ENCODE results near the gene SERTAD3. TPM values are rescaled to one million over a fixed set of nuclear protein-coding genes. Genes with fewer than 3 reads are reported as not detected.

SERTAD3 gene
- polyA plus RNA-seq, 2 of the 4 experiments (the other 2 are of a cell fraction) = 39.7 to 40.2 TPM

DNA sequence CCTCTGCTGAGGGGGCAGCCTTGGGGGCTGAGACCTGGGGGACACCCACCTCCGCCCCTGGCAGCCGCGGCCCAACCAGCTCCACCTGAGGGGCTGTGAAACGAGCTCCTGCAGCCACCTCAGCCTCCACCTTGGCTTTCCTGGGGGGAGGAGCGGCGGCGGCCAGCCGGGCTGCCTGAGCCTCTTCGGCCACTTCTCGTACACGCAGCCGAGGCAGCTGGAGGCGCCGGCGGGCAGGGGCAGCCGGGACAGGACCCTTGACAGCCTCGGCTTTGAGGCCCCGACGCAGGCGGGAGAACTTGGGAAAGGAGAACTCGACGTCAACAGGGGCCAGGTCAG, 46.6 kb downstream of the SERTAD3 start (continued):
- no peak for TF ChIP-seq BCL3 (IDR thresholded peaks at IDR 0.05)
- TF ChIP-seq, protein P1, sequence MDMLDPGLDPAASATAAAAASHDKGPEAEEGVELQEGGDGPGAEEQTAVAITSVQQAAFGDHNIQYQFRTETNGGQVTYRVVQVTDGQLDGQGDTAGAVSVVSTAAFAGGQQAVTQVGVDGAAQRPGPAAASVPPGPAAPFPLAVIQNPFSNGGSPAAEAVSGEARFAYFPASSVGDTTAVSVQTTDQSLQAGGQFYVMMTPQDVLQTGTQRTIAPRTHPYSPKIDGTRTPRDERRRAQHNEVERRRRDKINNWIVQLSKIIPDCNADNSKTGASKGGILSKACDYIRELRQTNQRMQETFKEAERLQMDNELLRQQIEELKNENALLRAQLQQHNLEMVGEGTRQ (IDR thresholded peaks at IDR 0.05) = no peak
- TF ChIP-seq FOXS1 (CRISPR knock-in tag; IDR thresholded peaks at IDR 0.05) = no peak
- TF ChIP-seq ESRRA (IDR thresholded peaks at IDR 0.05; ENCODE audit: borderline replicate concordance, low read length) = no peak

DNA sequence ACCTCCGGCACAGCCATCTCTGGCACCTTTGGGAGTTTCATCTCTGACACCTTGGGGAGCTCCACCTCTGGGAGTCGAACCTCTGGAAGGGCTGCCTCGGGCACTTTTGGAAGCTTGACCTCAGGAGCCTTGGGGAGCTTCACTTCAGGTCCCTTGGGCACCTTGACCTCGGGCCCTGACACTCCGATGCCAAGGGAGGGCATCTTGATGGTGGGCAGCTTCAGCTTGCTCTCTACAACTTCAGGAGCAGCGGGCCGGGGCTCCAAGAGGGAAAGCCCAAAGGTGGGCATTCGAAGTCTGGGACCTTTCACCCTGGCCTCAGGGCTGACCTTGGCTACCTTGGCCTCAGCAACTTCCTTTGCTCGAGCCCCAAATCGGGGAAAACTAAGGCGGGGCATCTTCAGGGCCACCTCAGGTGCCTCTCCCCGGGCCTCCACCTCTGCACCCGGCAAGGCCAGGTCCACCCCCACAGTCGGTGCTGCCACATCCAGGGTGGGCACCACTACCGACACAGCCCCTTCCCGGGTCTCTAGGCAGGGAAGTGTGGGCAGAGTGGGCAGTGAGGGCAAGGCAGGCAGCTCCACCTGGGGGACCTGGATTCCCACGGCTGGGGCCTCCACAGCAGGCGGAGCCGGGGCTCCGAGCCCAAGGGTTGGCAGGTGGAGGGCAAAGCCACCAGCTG, 47.1 kb downstream of the SERTAD3 start:
- FAIRE-seq (no peak), ATAC-seq (no peak), DNase-seq (ENCODE audit: low read depth in 1 of 2, low spot score in 1 of 2) (no peak)
- H3K27ac ChIP-seq = no peak overlapping the region
- POLR2A ChIA-PET = interaction anchor here (0.8 to 1.4 kb wide), 2 partner anchors 29 to 36 kb away, joined by 3 read pairs; partner anchors contain the start of gene SERTAD1
- CTCF ChIA-PET = interaction anchor here (0.5 to 4.3 kb wide), 17 partner anchors 11 to 238 kb away, joined by 3 to 35 read pairs (median 4); partner anchors contain the start of genes PRX and SERTAD1
- H3K4me3 ChIP-seq = no peak overlapping the region
- H3K4me1 ChIP-seq = no peaks in the 10 kb centered on the region
- no peaks in the 10 kb centered on the region for H3K9me3 ChIP-seq
- 66% methylated on average over 20 of the region's 20 CpGs for WGBS (ENCODE audit: missing lambda C conversion rate)
- no peak overlapping the region for H3K4me2 ChIP-seq
- TF ChIP-seq FOSB (CRISPR knock-in tag; IDR thresholded peaks at IDR 0.05) (no peak), KDM5A (IDR thresholded peaks at IDR 0.05) (no peak), KDM1A (IDR thresholded peaks at IDR 0.05; ENCODE audit: low read depth) (no peak), RAD21 (conservative IDR thresholded peaks at IDR 0.05 in 1 of 2, IDR thresholded peaks at IDR 0.05 in 1 of 2) (no peak), CHD2 (IDR thresholded peaks at IDR 0.05; ENCODE audit: low read length, partially characterized antibody) (no peak), ZNF302 (CRISPR knock-in tag; IDR thresholded peaks at IDR 0.05) (no peak), EHF (CRISPR knock-in tag; IDR thresholded peaks at IDR 0.05) (no peak), CEBPB (IDR thresholded peaks at IDR 0.05) (no peak), RNF2 (IDR thresholded peaks at IDR 0.05; ENCODE audit: borderline replicate concordance, low read depth) (no peak), JUN (IDR thresholded peaks at IDR 0.05) (no peak), SREBF2 (IDR thresholded peaks at IDR 0.05) (no peak), HOXB13 (CRISPR knock-in tag; IDR thresholded peaks at IDR 0.05; ENCODE audit: low read depth) (no peak)
- TF ChIP-seq, protein P2, sequence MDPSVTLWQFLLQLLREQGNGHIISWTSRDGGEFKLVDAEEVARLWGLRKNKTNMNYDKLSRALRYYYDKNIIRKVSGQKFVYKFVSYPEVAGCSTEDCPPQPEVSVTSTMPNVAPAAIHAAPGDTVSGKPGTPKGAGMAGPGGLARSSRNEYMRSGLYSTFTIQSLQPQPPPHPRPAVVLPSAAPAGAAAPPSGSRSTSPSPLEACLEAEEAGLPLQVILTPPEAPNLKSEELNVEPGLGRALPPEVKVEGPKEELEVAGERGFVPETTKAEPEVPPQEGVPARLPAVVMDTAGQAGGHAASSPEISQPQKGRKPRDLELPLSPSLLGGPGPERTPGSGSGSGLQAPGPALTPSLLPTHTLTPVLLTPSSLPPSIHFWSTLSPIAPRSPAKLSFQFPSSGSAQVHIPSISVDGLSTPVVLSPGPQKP (IDR thresholded peaks at IDR 0.05; ENCODE audit: low read depth, low read length) = no peak
- TF ChIP-seq, protein P1 (IDR thresholded peaks at IDR 0.05) = no peak

- no peaks in the 10 kb centered on the region for H3K4me1 ChIP-seq
- ATAC-seq (no peak), DNase-seq (ENCODE audit: low read depth in 1 of 2, low spot score in 1 of 2) (no peak), FAIRE-seq (no peak)
- TF ChIP-seq CHD4 (IDR thresholded peaks at IDR 0.05; ENCODE audit: borderline replicate concordance) = no peak
- no peak for TF ChIP-seq HOXB5 (CRISPR knock-in tag; IDR thresholded peaks at IDR 0.05)
- TF ChIP-seq, protein P3, sequence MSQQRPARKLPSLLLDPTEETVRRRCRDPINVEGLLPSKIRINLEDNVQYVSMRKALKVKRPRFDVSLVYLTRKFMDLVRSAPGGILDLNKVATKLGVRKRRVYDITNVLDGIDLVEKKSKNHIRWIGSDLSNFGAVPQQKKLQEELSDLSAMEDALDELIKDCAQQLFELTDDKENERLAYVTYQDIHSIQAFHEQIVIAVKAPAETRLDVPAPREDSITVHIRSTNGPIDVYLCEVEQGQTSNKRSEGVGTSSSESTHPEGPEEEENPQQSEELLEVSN (IDR thresholded peaks at IDR 0.05; ENCODE audit: borderline replicate concordance, low read depth) = no peak
- no peak for TF ChIP-seq GATA3 (IDR thresholded peaks at IDR 0.05; ENCODE audit: borderline replicate concordance)
- TF ChIP-seq KDM1A (IDR thresholded peaks at IDR 0.05; ENCODE audit: low read depth) = no peak
- 50% methylated on average over 14 of the region's 14 CpGs for WGBS (ENCODE audit: missing lambda C conversion rate)
- no peak overlapping the region for H3K27ac ChIP-seq
- H3K4me2 ChIP-seq = peak overlapping the region; percentile 13; the same call in 1 of the 3 replicates
- no peak overlapping the region for H3K4me3 ChIP-seq
- CTCF ChIA-PET = interaction anchor here (0.6 to 4.3 kb wide), 21 partner anchors 8 to 238 kb away, joined by 3 to 35 read pairs (median 3); partner anchors contain the start of gene SERTAD1
- POLR2A ChIA-PET = interaction anchor here (1.1 to 2.1 kb wide), 3 partner anchors 25 to 37 kb away, joined by 3 to 8 read pairs (median 3); partner anchors contain the start of gene SERTAD1
- H3K9me3 ChIP-seq = no peaks in the 10 kb centered on the region
Observed at GRCh38 chr19:40395956-40396355, 48.2 kb downstream of the SERTAD3 start.

Measured in A549 (cell line).